Measurements from ENCODE around the gene INSIG1.

DNA sequence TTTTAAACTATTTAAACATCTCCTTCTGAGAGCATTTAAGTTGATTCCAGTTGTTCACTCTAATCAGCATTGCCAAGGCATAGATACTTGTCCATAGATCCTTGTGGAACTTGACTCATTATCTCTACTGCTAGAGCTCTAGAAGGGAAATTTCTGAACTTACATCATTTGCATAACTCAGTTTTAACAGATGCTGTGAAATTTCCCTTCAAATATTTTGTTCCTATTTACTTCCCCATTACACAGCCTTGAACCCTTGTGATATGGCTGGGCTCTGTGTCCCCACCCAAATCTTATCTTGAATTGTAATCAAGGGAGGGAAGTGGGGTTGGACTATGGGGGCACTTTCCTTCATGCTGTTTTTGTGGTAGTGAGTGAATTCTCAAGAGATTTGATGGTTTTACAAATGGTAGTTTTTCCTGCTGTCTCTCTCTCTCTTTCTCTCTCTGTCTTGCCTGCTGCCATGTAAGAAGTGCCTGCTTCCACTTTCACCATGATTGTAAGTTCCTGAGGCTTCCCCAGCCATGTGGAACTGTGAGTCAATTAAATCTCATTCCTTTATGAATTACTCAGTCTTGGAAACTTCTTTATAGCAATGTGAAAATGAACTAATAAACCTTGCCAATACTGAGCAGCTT is 25.4 kb downstream of the INSIG1 start:
- TF ChIP-seq, protein P1, sequence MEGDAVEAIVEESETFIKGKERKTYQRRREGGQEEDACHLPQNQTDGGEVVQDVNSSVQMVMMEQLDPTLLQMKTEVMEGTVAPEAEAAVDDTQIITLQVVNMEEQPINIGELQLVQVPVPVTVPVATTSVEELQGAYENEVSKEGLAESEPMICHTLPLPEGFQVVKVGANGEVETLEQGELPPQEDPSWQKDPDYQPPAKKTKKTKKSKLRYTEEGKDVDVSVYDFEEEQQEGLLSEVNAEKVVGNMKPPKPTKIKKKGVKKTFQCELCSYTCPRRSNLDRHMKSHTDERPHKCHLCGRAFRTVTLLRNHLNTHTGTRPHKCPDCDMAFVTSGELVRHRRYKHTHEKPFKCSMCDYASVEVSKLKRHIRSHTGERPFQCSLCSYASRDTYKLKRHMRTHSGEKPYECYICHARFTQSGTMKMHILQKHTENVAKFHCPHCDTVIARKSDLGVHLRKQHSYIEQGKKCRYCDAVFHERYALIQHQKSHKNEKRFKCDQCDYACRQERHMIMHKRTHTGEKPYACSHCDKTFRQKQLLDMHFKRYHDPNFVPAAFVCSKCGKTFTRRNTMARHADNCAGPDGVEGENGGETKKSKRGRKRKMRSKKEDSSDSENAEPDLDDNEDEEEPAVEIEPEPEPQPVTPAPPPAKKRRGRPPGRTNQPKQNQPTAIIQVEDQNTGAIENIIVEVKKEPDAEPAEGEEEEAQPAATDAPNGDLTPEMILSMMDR (tag by site-specific recombination; IDR thresholded peaks at IDR 0.05) = no peak
- TF ChIP-seq ZSCAN30 (tag by site-specific recombination; IDR thresholded peaks at IDR 0.05) (no peak), GLI4 (tag by site-specific recombination; IDR thresholded peaks at IDR 0.05) (no peak), ZBTB17 (tag by site-specific recombination; IDR thresholded peaks at IDR 0.05) (no peak), ZBTB8A (tag by site-specific recombination; IDR thresholded peaks at IDR 0.05) (no peak), ZBTB20 (tag by site-specific recombination; IDR thresholded peaks at IDR 0.05) (no peak), ZNF239 (tag by site-specific recombination; IDR thresholded peaks at IDR 0.05) (no peak), BCL11A (tag by site-specific recombination; IDR thresholded peaks at IDR 0.05; ENCODE audit: low read depth) (no peak), YY1 (tag by site-specific recombination; IDR thresholded peaks at IDR 0.05) (no peak), ZBTB48 (tag by site-specific recombination; IDR thresholded peaks at IDR 0.05) (no peak), ZNF202 (tag by site-specific recombination; IDR thresholded peaks at IDR 0.05; ENCODE audit: borderline replicate concordance) (no peak), WT1 (tag by site-specific recombination; IDR thresholded peaks at IDR 0.05) (no peak)
- TF ChIP-seq, protein P2, sequence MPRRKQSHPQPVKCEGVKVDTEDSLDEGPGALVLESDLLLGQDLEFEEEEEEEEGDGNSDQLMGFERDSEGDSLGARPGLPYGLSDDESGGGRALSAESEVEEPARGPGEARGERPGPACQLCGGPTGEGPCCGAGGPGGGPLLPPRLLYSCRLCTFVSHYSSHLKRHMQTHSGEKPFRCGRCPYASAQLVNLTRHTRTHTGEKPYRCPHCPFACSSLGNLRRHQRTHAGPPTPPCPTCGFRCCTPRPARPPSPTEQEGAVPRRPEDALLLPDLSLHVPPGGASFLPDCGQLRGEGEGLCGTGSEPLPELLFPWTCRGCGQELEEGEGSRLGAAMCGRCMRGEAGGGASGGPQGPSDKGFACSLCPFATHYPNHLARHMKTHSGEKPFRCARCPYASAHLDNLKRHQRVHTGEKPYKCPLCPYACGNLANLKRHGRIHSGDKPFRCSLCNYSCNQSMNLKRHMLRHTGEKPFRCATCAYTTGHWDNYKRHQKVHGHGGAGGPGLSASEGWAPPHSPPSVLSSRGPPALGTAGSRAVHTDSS (tag by site-specific recombination; IDR thresholded peaks at IDR 0.05) = no peak
- TF ChIP-seq, protein P3, sequence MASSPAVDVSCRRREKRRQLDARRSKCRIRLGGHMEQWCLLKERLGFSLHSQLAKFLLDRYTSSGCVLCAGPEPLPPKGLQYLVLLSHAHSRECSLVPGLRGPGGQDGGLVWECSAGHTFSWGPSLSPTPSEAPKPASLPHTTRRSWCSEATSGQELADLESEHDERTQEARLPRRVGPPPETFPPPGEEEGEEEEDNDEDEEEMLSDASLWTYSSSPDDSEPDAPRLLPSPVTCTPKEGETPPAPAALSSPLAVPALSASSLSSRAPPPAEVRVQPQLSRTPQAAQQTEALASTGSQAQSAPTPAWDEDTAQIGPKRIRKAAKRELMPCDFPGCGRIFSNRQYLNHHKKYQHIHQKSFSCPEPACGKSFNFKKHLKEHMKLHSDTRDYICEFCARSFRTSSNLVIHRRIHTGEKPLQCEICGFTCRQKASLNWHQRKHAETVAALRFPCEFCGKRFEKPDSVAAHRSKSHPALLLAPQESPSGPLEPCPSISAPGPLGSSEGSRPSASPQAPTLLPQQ (tag by site-specific recombination; IDR thresholded peaks at IDR 0.05) = no peak
